H1 (cell line): ENCODE data around the gene FOXD2. TPM values are rescaled to one million over a fixed set of nuclear protein-coding genes. Genes with fewer than 3 reads are reported as not detected.

Experiments
- CTCF ChIA-PET: fragments of 300-600 bp; sonication (Branson Sonifier 250); formaldehyde crosslinking; loops from one replicate; lab custom pipeline; 2021; ENCODE audit not compliant: partially characterized antibody; lab: Charles Lee
- POLR2A ChIA-PET: fragments of 300-600 bp; sonication (Branson Sonifier 250); formaldehyde crosslinking; loops from one replicate; lab custom pipeline; 2021; ENCODE audit warnings: inconsistent platforms; ENCODE audit not compliant: partially characterized antibody; lab: Charles Lee
- DNase-seq, 2 experiments: peaks; one replicate each; pipeline versions ENCODE4 v3.0.0 to v3.0.0-alpha.2; 2010 to 2022; ENCODE audit warnings: low spot score in 2 of 2, low read depth in 1 of 2, mixed read lengths in 1 of 2
- FAIRE-seq: peaks from 2 replicates; lab custom pipeline; 2011; peaks lifted over from hg19 to GRCh38; lab: Jason Lieb, UNC
- H2AFZ ChIP-seq: 2 replicates; pipeline ENCODE4 v1.8.1; 2012; ENCODE audit warnings: low read length, inconsistent platforms
- H2AK5ac ChIP-seq: 2 replicates; pipeline ENCODE4 v1.6.1; 2013; ENCODE audit warnings: low read depth, low read length
- H2BK120ac ChIP-seq: replicated peaks from 2 replicates; pipeline ENCODE3; 2013; ENCODE audit warnings: low read depth, low read length, inconsistent platforms
- H2BK12ac ChIP-seq: 2 replicates; pipeline ENCODE4 v1.6.1; 2013; ENCODE audit warnings: low read depth, low read length
- H2BK15ac ChIP-seq: 2 replicates; pipeline ENCODE4 v1.6.1; 2013; ENCODE audit warnings: low read length
- H2BK20ac ChIP-seq: 2 replicates; pipeline ENCODE4 v1.6.1; 2013; ENCODE audit warnings: low read length
- H2BK5ac ChIP-seq: 2 replicates; pipeline ENCODE4 v1.6.1; 2013; ENCODE audit warnings: low read depth, low read length
- H3K14ac ChIP-seq: 2 replicates; pipeline ENCODE4 v1.6.1; 2013; ENCODE audit warnings: inconsistent platforms; ENCODE audit not compliant: insufficient read length
- H3K18ac ChIP-seq: 2 replicates; pipeline ENCODE4 v1.6.1; 2013; ENCODE audit warnings: low read length; ENCODE audit errors: extremely low read depth
- H3K23ac ChIP-seq: 2 replicates; pipeline ENCODE4 v1.6.1; 2013; ENCODE audit warnings: inconsistent platforms; ENCODE audit not compliant: insufficient read length
- H3K23me2 ChIP-seq: 2 replicates; pipeline ENCODE4 v1.6.1; 2013; ENCODE audit warnings: low read depth, low read length
- H3K27ac ChIP-seq: 2 replicates; pipeline ENCODE4 v1.6.1; 2011; ENCODE audit warnings: low read depth, low read length, inconsistent platforms
- H3K27me3 ChIP-seq, 4 experiments: replicated peaks in 1 of 4; 1 replicate in 1 of 4; 2 replicates in 3 of 4; pipeline versions ENCODE4 v1.6.1 to v1.8.1; 2011 to 2013; ENCODE audit warnings: low read length in 3 of 4, mild to moderate bottlenecking in 3 of 4, inconsistent platforms in 2 of 4, mixed read lengths in 2 of 4, moderate library complexity in 1 of 4; ENCODE audit not compliant: control insufficient read depth in 3 of 4, insufficient read depth in 3 of 4; ENCODE audit errors: extremely low read depth in 1 of 4
- H3K36me3 ChIP-seq, 4 experiments: 2 replicates each; pipeline versions ENCODE4 v1.6.1 to v1.8.1; 2011 to 2013; ENCODE audit warnings: mild to moderate bottlenecking in 4 of 4, low read length in 3 of 4, moderate library complexity in 2 of 4, control low read depth in 1 of 4, inconsistent platforms in 1 of 4; ENCODE audit not compliant: insufficient read depth in 4 of 4, control insufficient read depth in 2 of 4
- H3K4ac ChIP-seq: replicated peaks from 2 replicates; pipeline ENCODE3; 2013; ENCODE audit warnings: low read length, low read depth, mixed read lengths, inconsistent platforms; ENCODE audit not compliant: insufficient read length
- H3K4me1 ChIP-seq, 4 experiments: replicated peaks in 1 of 4; 1 replicate in 1 of 4; 2 replicates in 3 of 4; pipeline versions ENCODE4 v1.6.1 to v1.8.1; 2011 to 2013; ENCODE audit warnings: low read length in 3 of 4, inconsistent platforms in 2 of 4, mixed read lengths in 1 of 4; ENCODE audit not compliant: insufficient read depth in 4 of 4, control insufficient read depth in 3 of 4
- H3K4me2 ChIP-seq, 2 experiments: 2 replicates each; pipeline versions ENCODE4 v1.6.1 to v1.8.1; 2011 to 2013; ENCODE audit warnings: low read depth in 2 of 2, low read length in 2 of 2, control low read depth in 1 of 2, inconsistent platforms in 1 of 2, mild to moderate bottlenecking in 1 of 2; ENCODE audit not compliant: insufficient read depth in 1 of 2
- H3K4me3 ChIP-seq, 4 experiments: fragments of 200-600, 300-600 bp in 1 of 4; sonication (generic), shearing (Covaris generic), sonication (Bioruptor Twin) in 1 of 4; 2 replicates each; pipeline versions ENCODE4 v1.5.1 to v1.8.1; 2011 to 2016; ENCODE audit warnings: low read length in 4 of 4, low read depth in 3 of 4, control low read depth in 2 of 4, inconsistent platforms in 2 of 4, mild to moderate bottlenecking in 2 of 4, mixed read lengths in 1 of 4, moderate library complexity in 1 of 4; ENCODE audit not compliant: insufficient read depth in 2 of 4; ENCODE audit errors: extremely low read depth in 1 of 4
- H3K56ac ChIP-seq: replicated peaks from 2 replicates; pipeline ENCODE3; 2013; ENCODE audit warnings: low read depth, mild to moderate bottlenecking, mixed read lengths, low read length, inconsistent platforms; ENCODE audit not compliant: insufficient read length
- H3K79me1 ChIP-seq: 2 replicates; pipeline ENCODE4 v1.6.1; 2013; ENCODE audit warnings: low read depth, low read length, control low read depth
- H3K79me2 ChIP-seq, 2 experiments: 2 replicates each; pipeline versions ENCODE4 v1.6.1 to v1.8.1; 2012 to 2013; ENCODE audit warnings: low read length in 2 of 2, mild to moderate bottlenecking in 2 of 2, inconsistent platforms in 1 of 2; ENCODE audit not compliant: insufficient read depth in 2 of 2, control insufficient read depth in 1 of 2
- H3K9ac ChIP-seq, 4 experiments: replicated peaks in 1 of 4; 1 replicate in 1 of 4; 2 replicates in 3 of 4; pipeline versions ENCODE4 v1.6.1 to v1.8.1; 2011 to 2013; ENCODE audit warnings: low read depth in 3 of 4, low read length in 3 of 4, control low read depth in 2 of 4, mild to moderate bottlenecking in 2 of 4, moderate library complexity in 2 of 4, inconsistent platforms in 1 of 4; ENCODE audit errors: extremely low read depth in 1 of 4
- H3K9me3 ChIP-seq, 2 experiments: 2 replicates each; pipeline versions ENCODE4 v1.6.1 to v1.8.1; 2012 to 2013; ENCODE audit warnings: mild to moderate bottlenecking in 2 of 2, moderate library complexity in 2 of 2, control low read depth in 1 of 2, inconsistent platforms in 1 of 2, low read depth in 1 of 2, low read length in 1 of 2, mixed read lengths in 1 of 2; ENCODE audit not compliant: insufficient read depth in 2 of 2
- H4K20me1 ChIP-seq, 2 experiments: replicated peaks in 1 of 2; 2 replicates each; pipeline versions ENCODE3 to v1.8.1; 2011 to 2013; ENCODE audit warnings: inconsistent platforms in 2 of 2, low read length in 2 of 2, mild to moderate bottlenecking in 1 of 2; ENCODE audit not compliant: insufficient read depth in 2 of 2, control insufficient read depth in 1 of 2
- H4K5ac ChIP-seq: 2 replicates; pipeline ENCODE4 v1.6.1; 2013; ENCODE audit warnings: low read length, low read depth, mixed read lengths, inconsistent platforms; ENCODE audit not compliant: insufficient read length
- H4K8ac ChIP-seq: 2 replicates; pipeline ENCODE4 v1.8.0; 2013; ENCODE audit warnings: mild to moderate bottlenecking, moderate library complexity, low read length, inconsistent platforms; ENCODE audit not compliant: insufficient read depth; ENCODE audit errors: extremely low read depth
- H4K91ac ChIP-seq: replicated peaks from 2 replicates; pipeline ENCODE3; 2013; ENCODE audit warnings: low read length, mixed read lengths, inconsistent platforms; ENCODE audit not compliant: insufficient read length
- CBX8 ChIP-seq: fragments of 300-800, 300-1000 bp; sonication (generic); IDR thresholded peaks from 2 replicates; pipeline ENCODE4 v1.7.1; 2016; ENCODE audit warnings: low read depth, low read length, borderline replicate concordance
- CHD1 ChIP-seq: IDR thresholded peaks from 2 replicates; pipeline ENCODE4 v1.6.1; 2012; ENCODE audit warnings: low read depth, low read length, improper control_type of control experiment
- CTBP2 ChIP-seq: IDR thresholded peaks from 2 replicates; pipeline ENCODE4 v1.7.0; 2011; ENCODE audit warnings: borderline replicate concordance, mild to moderate bottlenecking, moderate library complexity, mixed read lengths, low read length; ENCODE audit not compliant: insufficient read depth, insufficient read length
- FOSL1 ChIP-seq: IDR thresholded peaks from 2 replicates; pipeline ENCODE4 v1.6.1; 2011; ENCODE audit warnings: mild to moderate bottlenecking, low read depth, low read length, moderate library complexity; ENCODE audit not compliant: insufficient read depth
- GTF2F1 ChIP-seq: IDR thresholded peaks from 2 replicates; pipeline ENCODE4 v1.6.1; 2012; ENCODE audit warnings: low read depth, low read length, improper control_type of control experiment, borderline replicate concordance
- JUN ChIP-seq: IDR thresholded peaks from 2 replicates; pipeline ENCODE4 v1.6.1; 2011; ENCODE audit warnings: low read depth, mild to moderate bottlenecking, improper control_type of control experiment, low read length
- MAFK ChIP-seq: IDR thresholded peaks from 2 replicates; pipeline ENCODE4 v1.6.1; 2012; ENCODE audit warnings: low read depth, mild to moderate bottlenecking, improper control_type of control experiment, low read length
- NANOG ChIP-seq: IDR thresholded peaks from 2 replicates; pipeline ENCODE4 v1.6.1; 2011; ENCODE audit warnings: low read length, low read depth, mild to moderate bottlenecking, inconsistent platforms; ENCODE audit not compliant: insufficient read depth, poor library complexity, severe bottlenecking
- POLR2AphosphoS5 ChIP-seq: IDR thresholded peaks from 2 replicates; pipeline ENCODE4 v1.6.1; 2011; ENCODE audit warnings: low read depth, low read length
- POU5F1 ChIP-seq: IDR thresholded peaks from 2 replicates; pipeline ENCODE4 v1.6.1; 2011; ENCODE audit warnings: low read depth, mild to moderate bottlenecking, low read length, moderate library complexity
- RAD21 ChIP-seq, 2 experiments: IDR thresholded peaks in 1 of 2; conservative IDR thresholded peaks in 1 of 2; 2 replicates each; pipeline ENCODE4 v1.6.1; 2011; ENCODE audit warnings: low read depth in 2 of 2, low read length in 2 of 2, improper control_type of control experiment in 1 of 2, inconsistent platforms in 1 of 2, mild to moderate bottlenecking in 1 of 2, moderate library complexity in 1 of 2
- SIRT6 ChIP-seq: IDR thresholded peaks from one replicate; pipeline ENCODE4 v1.7.1; 2012; ENCODE audit warnings: low read length, inconsistent platforms
- SP1 ChIP-seq: IDR thresholded peaks from 2 replicates; pipeline ENCODE4 v1.6.1; 2011; ENCODE audit warnings: low read depth, low read length
- SRF ChIP-seq: IDR thresholded peaks from 2 replicates; pipeline ENCODE4 v1.6.1; 2011; ENCODE audit warnings: mild to moderate bottlenecking, low read depth, low read length, moderate library complexity
- TCF12 ChIP-seq: IDR thresholded peaks from 2 replicates; pipeline ENCODE4 v1.6.1; 2011; ENCODE audit warnings: low read depth, mild to moderate bottlenecking, low read length
- WGBS, 2 experiments: shearing (Covaris generic) in 1 of 2; methylation state at CpG; one replicate each; pipeline versions ENCODE4 v1.1.6 to v1.1.7; 2013 to 2015; ENCODE audit warnings: low lambda C conversion rate in 2 of 2, mixed read lengths in 2 of 2, inconsistent platforms in 1 of 2, low coverage in 1 of 2, missing lambda C conversion rate in 1 of 2; ENCODE audit not compliant: insufficient replicate concordance in 2 of 2, insufficient coverage in 1 of 2, insufficient read length in 1 of 2; ENCODE audit errors: extremely low coverage in 1 of 2, missing lambda C conversion rate in 1 of 2; 5-methylcytosine and 5-hydroxymethylcytosine counted together
- polyA plus RNA-seq, 7 experiments: library from polyadenylated mRNA; depleted of rRNA in 3 of 7; stranded (reverse) in 5 of 7; unstranded in 2 of 7; fragments of >200 nt in 5 of 7; fragments of 200-250 nt in 2 of 7; gene quantifications; 1 replicate in 5 of 7; 2 replicates in 1 of 7; 4 replicates in 1 of 7; pipeline versions ENCODE4 v1.2.1 to v1.2.3, GENCODE V29; 2011 to 2013; ENCODE audit warnings: missing spikeins in 2 of 7, mixed read lengths in 2 of 7
- total RNA-seq: library from RNA; stranded (reverse); fragmentation: NEBNext Ultra II Directional; extraction: Animal tissue kit (Norgen Biotek cat#: 25700); gene quantifications from 2 replicates; pipeline ENCODE4 v1.2.1, GENCODE V29; 2021

Gene FOXD2
- total and polyA plus RNA-seq, 2 of the 8 experiments (the other 6 are each of a cell fraction or from before 2014, with no cell fraction given), result not detected

GRCh38 chr1:47481936-47482335 lies 44.1 kb downstream of the FOXD2 start:
- no peak overlapping the region for H3K4me2 ChIP-seq
- H3K9me3 ChIP-seq, result no peaks in the 10 kb centered on the region; a peak in 1 of 4 replicates
- 91% methylated on average over 3 of the region's 3 CpGs; no CpG with 5 or more reads in 1 of the 2 experiments for WGBS, 2 experiments
- no peaks in the 10 kb centered on the region for H3K36me3 ChIP-seq
- H3K9ac ChIP-seq, result no peak overlapping the region
- no peak overlapping the region for H2BK5ac ChIP-seq
- H4K8ac ChIP-seq, result no peak overlapping the region
- no peak overlapping the region for H3K14ac ChIP-seq
- H3K27me3 ChIP-seq, result peaks cover 0 to 4% (median 0%) of the 10 kb centered on the region in 4 experiments; a peak in 1 of 7 replicates
- H4K20me1 ChIP-seq, result peaks cover 0 to 2% of the 10 kb centered on the region in 2 experiments
- no peak for DNase-seq
- no peak overlapping the region for H3K27ac ChIP-seq
- H3K4me3 ChIP-seq, result no peak overlapping the region
- H4K91ac ChIP-seq, result no peak overlapping the region
- no peaks in the 10 kb centered on the region; the same call in 1 of the 2 replicates for H3K23me2 ChIP-seq
- FAIRE-seq, result no peak
- POLR2A ChIA-PET, result interaction anchor here (1.0 kb wide), 1 partner anchor 11 kb away, joined by 3 read pairs; no protein-coding TSS in a partner anchor
- no peak overlapping the region for H2BK120ac ChIP-seq
- H2BK20ac ChIP-seq, result no peak overlapping the region
- no peak overlapping the region for H2BK12ac ChIP-seq
- H4K5ac ChIP-seq, result no peak overlapping the region
- H3K79me2 ChIP-seq, result no peaks in the 10 kb centered on the region
- no peak overlapping the region for H2AFZ ChIP-seq
- H2BK15ac ChIP-seq, result no peak overlapping the region
- H3K4ac ChIP-seq, result no peak overlapping the region
- H3K56ac ChIP-seq, result no peak overlapping the region
- no peak overlapping the region for H2AK5ac ChIP-seq
- H3K79me1 ChIP-seq, result no peaks in the 10 kb centered on the region
- no peak overlapping the region for H3K18ac ChIP-seq
- H3K4me1 ChIP-seq, result 0 out of 7 replicates have a peak, but pooled peaks cover 0 to 2% (median 0%) of the 10 kb centered on the region in 4 experiments
- CTCF ChIA-PET, result interaction anchor here (1.2 to 1.8 kb wide), 2 partner anchors 29 to 57 kb away, joined by 3 to 4 read pairs; no protein-coding TSS in a partner anchor
- H3K23ac ChIP-seq, result no peak overlapping the region
- TF ChIP-seq SP1 (no peak), TCF12 (no peak), POU5F1 (no peak), CHD1 (no peak), SIRT6 (no peak), JUN (no peak), POLR2AphosphoS5 (no peak), SRF (no peak), RAD21 (IDR thresholded peaks at IDR 0.05 in 1 of 2, conservative IDR thresholded peaks at IDR 0.05 in 1 of 2; ENCODE audit: low read depth in 2 of 2, low read length in 2 of 2) (no peak), GTF2F1 (no peak), NANOG (no peak), FOSL1 (no peak), MAFK (no peak), CBX8 (no peak), CTBP2 (no peak)
